NCI-H187 (cell line): ENCODE data around the gene LRFN2.

ENCODE experiments used
- DNase-seq, 2 experiments: peaks; one replicate each; lab custom pipeline; 2025; lab: John Stamatoyannopoulos, UW

The LRFN2 gene

GRCh38 chr6:40377173-40377806, 209.9 kb downstream of the LRFN2 start:
- no peak for DNase-seq

GRCh38 chr6:40376113-40376650, 211.0 kb downstream of the LRFN2 start:
- no peak for DNase-seq

GRCh38 chr6:40373267-40373666, 213.9 kb downstream of the LRFN2 start:
- DNase-seq, result no peak

- DNase-seq, result no peak
Measured at GRCh38 chr6:40371621-40372020, 215.5 kb downstream of the LRFN2 start.

GRCh38 chr6:40371095-40371494, 216.1 kb downstream of the LRFN2 start:
- DNase-seq, result no peak

GRCh38 chr6:40369891-40370290, 217.3 kb downstream of the LRFN2 start:
- no peak for DNase-seq

GRCh38 chr6:40369042-40369441, 218.1 kb downstream of the LRFN2 start:
- DNase-seq, result no peak

- no peak for DNase-seq
Measured at GRCh38 chr6:40362859-40363258, 224.3 kb downstream of the LRFN2 start.

GRCh38 chr6:40359808-40360207, 227.4 kb downstream of the LRFN2 start:
- peak in 1 of 2 experiments; percentile 21 for DNase-seq

- DNase-seq, result no peak
Measured at GRCh38 chr6:40358473-40359460, 228.4 kb downstream of the LRFN2 start.

GRCh38 chr6:40356242-40356910, 230.8 kb downstream of the LRFN2 start:
- no peak for DNase-seq

- DNase-seq, result no peak
Measured at GRCh38 chr6:40355532-40355931, 231.6 kb downstream of the LRFN2 start.

- no peak for DNase-seq
Measured at GRCh38 chr6:40355066-40355465, 232.1 kb downstream of the LRFN2 start.

- DNase-seq, result no peak
Measured at GRCh38 chr6:40353967-40354452, 233.2 kb downstream of the LRFN2 start.

- DNase-seq, result no peak
Measured at GRCh38 chr6:40353197-40353966, 233.8 kb downstream of the LRFN2 start.

- no peak for DNase-seq
Measured at GRCh38 chr6:40352527-40353170, 234.5 kb downstream of the LRFN2 start.

GRCh38 chr6:40352006-40352405, 235.2 kb downstream of the LRFN2 start:
- DNase-seq, result no peak

- no peak for DNase-seq
Measured at GRCh38 chr6:40350747-40351217, 236.4 kb downstream of the LRFN2 start.

- DNase-seq, result no peak
Measured at GRCh38 chr6:40349901-40350746, 237.0 kb downstream of the LRFN2 start.
